Astrocyte of the spinal cord (primary cell): ENCODE measurements around the gene NRF1.

Source experiments
- DNase-seq: peaks from one replicate; pipeline ENCODE4 v3.0.0; 2011; ENCODE audit warnings: low read depth, low spot score
- H3K4me3 ChIP-seq: 2 replicates; pipeline ENCODE4 v1.5.1; 2011; ENCODE audit warnings: low read depth, mild to moderate bottlenecking, low read length, moderate library complexity
- CTCF ChIP-seq: IDR thresholded peaks from 2 replicates; pipeline ENCODE4 v1.5.1; 2012; ENCODE audit warnings: low read depth, mild to moderate bottlenecking, low read length, inconsistent platforms
- in situ Hi-C: cut with HindIII; loops from 2 replicates; pipeline ENCODE4 v1.10.0; 2017; ENCODE audit warnings: low sequenced_read_pairs

Gene NRF1

GRCh38 chr7:129764247-129765084 is 152.9 kb downstream of the NRF1 start:
- TF ChIP-seq CTCF, result no peak
- in situ Hi-C loops, result no loop called here
- no peak overlapping the region for H3K4me3 ChIP-seq
- no peak for DNase-seq

- TF ChIP-seq CTCF, result no peak
- H3K4me3 ChIP-seq, result no peak overlapping the region
- in situ Hi-C loops, result no loop called here
- no peak for DNase-seq
These were observed 153.8 kb downstream of the NRF1 start for GRCh38 chr7:129765352-129765751.

- in situ Hi-C loops, result no loop called here
- no peak for TF ChIP-seq CTCF
- DNase-seq, result no peak
- no peak overlapping the region for H3K4me3 ChIP-seq
These were observed 155.8 kb downstream of the NRF1 start for GRCh38 chr7:129767120-129768015.

- no peak for TF ChIP-seq CTCF
- in situ Hi-C loops, result no loop called here
- DNase-seq, result no peak
- H3K4me3 ChIP-seq, result no peak overlapping the region
These were observed 157.3 kb downstream of the NRF1 start for GRCh38 chr7:129768614-129769399.

GRCh38 chr7:129769400-129769774 is 157.9 kb downstream of the NRF1 start:
- no peak overlapping the region for H3K4me3 ChIP-seq
- in situ Hi-C loops, result no loop called here
- DNase-seq, result no peak
- no peak for TF ChIP-seq CTCF
